ENCODE results near the gene FBXW2.

The FBXW2 gene

GRCh38 chr9:120787933-120788332 lies 5.3 kb downstream of the FBXW2 start:
- Histone ChIP-seq H3K36me3 (replicated peaks) (peaks cover 15% of the 10 kb centered on the region), H3K27me3 (replicated peaks) (no peaks in the 10 kb centered on the region), H3K4me3 (ENCODE audit: low read depth, low read length) (no peak overlapping the region), H3K27ac (no peak overlapping the region)
- no peak for DNase-seq
- no peak for TF ChIP-seq CTCF (IDR thresholded peaks at IDR 0.05; ENCODE audit: low read depth, low read length, missing control alignments)
- in situ Hi-C loops (cut with HindIII; ENCODE audit: low pct_ligation_motif_present, low sequenced_read_pairs), result no loop called here

- no peak overlapping the region for H3K27ac ChIP-seq
- H3K36me3 ChIP-seq (replicated peaks), result peaks cover 15% of the 10 kb centered on the region
- DNase-seq, result no peak
- in situ Hi-C loops (cut with HindIII; ENCODE audit: low pct_ligation_motif_present, low sequenced_read_pairs), result no loop called here
- H3K4me3 ChIP-seq (ENCODE audit: low read depth, low read length), result no peak overlapping the region
- no peaks in the 10 kb centered on the region for H3K27me3 ChIP-seq (replicated peaks)
- TF ChIP-seq CTCF (IDR thresholded peaks at IDR 0.05; ENCODE audit: low read depth, low read length, missing control alignments), result no peak
These were observed 9.6 kb downstream of the FBXW2 start for GRCh38 chr9:120783602-120784047.

DNA sequence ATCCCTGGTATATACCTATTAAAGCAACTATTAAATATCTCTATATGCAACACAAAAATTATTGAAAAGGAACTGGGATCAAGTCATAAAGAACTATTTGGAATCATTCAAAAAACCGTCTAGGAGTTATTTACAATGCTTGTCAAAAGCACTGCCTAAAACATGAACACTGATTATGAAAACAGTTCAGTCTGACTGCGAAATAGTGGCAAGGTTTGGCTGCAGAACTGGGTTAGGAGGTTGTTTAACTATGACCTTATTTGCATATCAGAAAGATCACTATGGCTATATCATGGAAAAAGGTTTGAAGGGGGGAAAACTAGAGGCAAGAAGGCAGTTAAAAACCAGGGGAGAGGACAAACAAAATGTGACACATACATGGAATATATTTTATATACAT lies 12.0 kb downstream of the FBXW2 start:
- Histone ChIP-seq H3K36me3 (replicated peaks) (peaks cover 23% of the 10 kb centered on the region), H3K27ac (no peak overlapping the region), H3K4me3 (ENCODE audit: low read depth, low read length) (no peak overlapping the region), H3K27me3 (replicated peaks) (no peaks in the 10 kb centered on the region)
- in situ Hi-C loops (cut with HindIII; ENCODE audit: low pct_ligation_motif_present, low sequenced_read_pairs), result no loop called here
- no peak for DNase-seq
- TF ChIP-seq CTCF (IDR thresholded peaks at IDR 0.05; ENCODE audit: low read depth, low read length, missing control alignments), result no peak

GRCh38 chr9:120780367-120780766 lies 12.8 kb downstream of the FBXW2 start:
- Histone ChIP-seq H3K27ac (no peak overlapping the region), H3K4me3 (ENCODE audit: low read depth, low read length) (no peak overlapping the region), H3K27me3 (replicated peaks) (no peaks in the 10 kb centered on the region), H3K36me3 (replicated peaks) (peaks cover 28% of the 10 kb centered on the region)
- DNase-seq, result no peak
- in situ Hi-C loops (cut with HindIII; ENCODE audit: low pct_ligation_motif_present, low sequenced_read_pairs), result no loop called here
- no peak for TF ChIP-seq CTCF (IDR thresholded peaks at IDR 0.05; ENCODE audit: low read depth, low read length, missing control alignments)

GRCh38 chr9:120779227-120779626 lies 14.0 kb downstream of the FBXW2 start:
- H3K27ac ChIP-seq, result no peak overlapping the region
- no peak overlapping the region for H3K4me3 ChIP-seq (ENCODE audit: low read depth, low read length)
- no peak for DNase-seq
- TF ChIP-seq CTCF (IDR thresholded peaks at IDR 0.05; ENCODE audit: low read depth, low read length, missing control alignments), result no peak
- no peaks in the 10 kb centered on the region for H3K27me3 ChIP-seq (replicated peaks)
- H3K36me3 ChIP-seq (replicated peaks), result peaks cover 36% of the 10 kb centered on the region
- in situ Hi-C loops (cut with HindIII; ENCODE audit: low pct_ligation_motif_present, low sequenced_read_pairs), result no loop called here

- peaks cover 39% of the 10 kb centered on the region for H3K36me3 ChIP-seq (replicated peaks)
- TF ChIP-seq CTCF (IDR thresholded peaks at IDR 0.05; ENCODE audit: low read depth, low read length, missing control alignments), result no peak
- no peak overlapping the region for H3K27ac ChIP-seq
- no peaks in the 10 kb centered on the region for H3K27me3 ChIP-seq (replicated peaks)
- H3K4me3 ChIP-seq (ENCODE audit: low read depth, low read length), result no peak overlapping the region
- DNase-seq, result no peak
- in situ Hi-C loops (cut with HindIII; ENCODE audit: low pct_ligation_motif_present, low sequenced_read_pairs), result no loop called here
These were observed 14.5 kb downstream of the FBXW2 start for GRCh38 chr9:120778758-120779157.

Data from brain microvascular endothelial cell (primary cell).